ENCODE results near the gene KRT73.

GRCh38 chr12:52573743-52574142, 44.6 kb downstream of the KRT73 start, which contains the start of gene KRT74:
- TF ChIP-seq CTCF (IDR thresholded peaks at IDR 0.05; ENCODE audit: extremely low read depth in 1 of 2, insufficient read depth in 1 of 2, low read depth in 1 of 2, low read length in 2 of 2), result no peak
- no peak for TF ChIP-seq POLR2AphosphoS5 (IDR thresholded peaks at IDR 0.05; ENCODE audit: insufficient read depth, low read depth, low read length)
- no peak for TF ChIP-seq EZH2 (IDR thresholded peaks at IDR 0.05; ENCODE audit: borderline replicate concordance, low read depth, low read length, severe bottlenecking)
- no peak for TF ChIP-seq POLR2A (IDR thresholded peaks at IDR 0.05; ENCODE audit: low read depth, low read length)
- TF ChIP-seq MAX (IDR thresholded peaks at IDR 0.05; ENCODE audit: insufficient read depth, insufficient read length), result no peak
- no peak for TF ChIP-seq MYC (IDR thresholded peaks at IDR 0.05; ENCODE audit: low read depth, low read length)
- no peak for TF ChIP-seq FOS (IDR thresholded peaks at IDR 0.05; ENCODE audit: borderline replicate concordance, insufficient read depth, low read length)
- TF ChIP-seq GATA2 (IDR thresholded peaks at IDR 0.05; ENCODE audit: insufficient read depth, insufficient read length, low read depth, low read length), result no peak
- no peak for TF ChIP-seq JUN (IDR thresholded peaks at IDR 0.05; ENCODE audit: borderline replicate concordance, insufficient read depth, insufficient read length, low read depth)
